AG09319 (cell line): Measurements from ENCODE around the gene NDUFAF2.
"Not testable (repeated sequence)": the region's sequence is repeated elsewhere in the genome, so short reads cannot be mapped to it uniquely, and the experiment has no call there.

ENCODE experiments used
- DNase-seq: peaks from one replicate; pipeline ENCODE4 v3.0.0-alpha.2; 2010; ENCODE audit warnings: low read depth; ENCODE audit errors: extremely low read depth
- CTCF ChIP-seq: IDR thresholded peaks from 2 replicates; pipeline ENCODE4 v1.5.1; 2011; ENCODE audit warnings: low read depth, mild to moderate bottlenecking, inconsistent platforms, low read length, moderate library complexity

Gene NDUFAF2

DNA sequence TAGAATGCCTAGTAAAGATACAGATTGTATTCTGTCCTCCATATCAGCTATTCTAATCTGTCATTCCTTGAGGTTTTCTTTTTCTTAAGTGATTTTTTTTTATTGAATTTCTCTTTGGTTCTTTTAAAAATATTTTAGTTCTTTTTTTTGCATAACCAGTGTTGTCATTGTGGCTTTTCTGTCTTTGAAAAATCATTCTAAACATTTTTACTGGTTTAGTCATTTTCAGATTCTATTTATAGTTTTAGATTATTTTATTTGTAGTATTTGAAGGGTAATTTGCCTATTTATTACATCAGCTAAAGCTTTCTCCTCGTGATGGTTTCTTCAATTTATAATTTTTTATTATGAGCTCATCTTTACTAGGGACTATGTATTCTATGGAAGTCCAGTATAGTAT, 78.1 kb downstream of the NDUFAF2 start:
- TF ChIP-seq CTCF = no peak
- DNase-seq = no peak

DNA sequence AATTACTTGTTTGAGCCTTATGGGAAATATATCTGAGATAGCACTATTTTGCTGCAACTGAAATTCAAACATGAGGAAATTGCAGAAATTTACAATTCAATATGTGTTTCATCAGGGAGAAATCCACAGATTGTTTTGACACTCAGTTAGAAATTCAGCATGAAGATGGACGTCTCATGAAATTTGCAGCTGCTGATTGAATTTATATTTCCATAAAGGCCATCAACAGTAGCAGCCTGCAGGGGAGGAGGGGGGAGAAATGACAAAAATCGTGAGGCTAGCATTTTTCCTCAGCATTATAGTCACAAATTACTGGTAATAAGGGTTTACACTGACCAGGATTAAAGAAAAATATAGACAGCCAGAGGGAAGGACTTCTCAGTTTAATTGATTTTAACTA, 81.0 kb downstream of the NDUFAF2 start:
- TF ChIP-seq CTCF = no peak

GRCh38 chr5:61028382-61028781, 83.4 kb downstream of the NDUFAF2 start:
- DNase-seq = no peak
- no peak for TF ChIP-seq CTCF

More for the DNA sequence above, 81.0 kb downstream of the NDUFAF2 start:
- DNase-seq = no peak

DNA sequence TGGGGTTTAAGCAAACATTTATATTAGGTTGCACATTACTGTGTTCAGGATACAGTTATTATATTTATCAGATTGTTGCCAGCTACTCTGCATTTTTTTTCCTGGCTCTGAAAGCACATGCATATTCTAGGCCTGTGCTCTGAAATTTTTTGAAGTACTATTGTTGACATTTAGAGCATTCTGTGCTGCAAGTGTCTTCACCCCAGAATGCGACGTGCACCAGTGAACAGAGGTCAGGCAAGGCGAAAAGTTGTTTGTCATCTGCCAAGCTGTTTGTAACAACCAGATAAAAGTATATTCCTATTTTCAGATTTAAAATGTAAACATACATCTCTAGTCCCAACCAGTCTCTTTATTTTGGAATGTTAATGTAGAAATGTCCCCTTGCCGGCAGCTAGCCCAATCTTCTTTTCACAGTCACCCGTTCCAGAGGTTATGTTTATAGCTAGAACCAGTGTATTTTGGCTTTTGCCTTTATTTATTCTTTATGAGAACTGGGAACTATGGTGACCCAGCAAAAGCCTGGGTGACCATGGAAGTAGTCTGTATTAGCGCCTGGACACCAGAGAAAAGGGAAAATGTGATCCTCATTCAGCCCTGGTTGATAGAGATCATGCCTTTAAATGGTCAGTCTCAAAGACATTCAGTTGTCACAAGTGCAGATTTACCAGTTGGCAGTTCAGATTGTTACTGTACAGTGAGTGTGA, 84.6 kb downstream of the NDUFAF2 start:
- no peak for DNase-seq
- TF ChIP-seq CTCF = no peak

DNA sequence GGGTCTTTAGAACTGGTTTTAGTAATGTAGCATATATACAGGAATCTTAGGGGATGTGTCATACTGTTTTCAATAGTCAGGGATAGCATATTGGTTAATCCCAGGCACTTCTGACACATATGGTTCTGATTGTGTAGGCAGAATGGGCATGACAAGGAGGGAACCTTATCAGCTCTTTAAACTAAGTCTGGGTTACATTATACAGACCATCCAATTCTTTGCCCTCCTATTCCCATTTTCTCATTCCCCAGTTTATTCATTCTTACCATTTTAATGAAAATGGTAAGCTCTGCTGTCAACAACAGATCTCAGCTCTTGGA, 85.1 kb downstream of the NDUFAF2 start:
- TF ChIP-seq CTCF = no peak

GRCh38 chr5:61031301-61031700, 86.3 kb downstream of the NDUFAF2 start:
- not testable (repeated sequence) for DNase-seq

More for the DNA sequence above, 85.1 kb downstream of the NDUFAF2 start:
- no peak for DNase-seq

- no peak for TF ChIP-seq CTCF
Measured at GRCh38 chr5:61044545-61044944, 99.5 kb downstream of the NDUFAF2 start.

DNA sequence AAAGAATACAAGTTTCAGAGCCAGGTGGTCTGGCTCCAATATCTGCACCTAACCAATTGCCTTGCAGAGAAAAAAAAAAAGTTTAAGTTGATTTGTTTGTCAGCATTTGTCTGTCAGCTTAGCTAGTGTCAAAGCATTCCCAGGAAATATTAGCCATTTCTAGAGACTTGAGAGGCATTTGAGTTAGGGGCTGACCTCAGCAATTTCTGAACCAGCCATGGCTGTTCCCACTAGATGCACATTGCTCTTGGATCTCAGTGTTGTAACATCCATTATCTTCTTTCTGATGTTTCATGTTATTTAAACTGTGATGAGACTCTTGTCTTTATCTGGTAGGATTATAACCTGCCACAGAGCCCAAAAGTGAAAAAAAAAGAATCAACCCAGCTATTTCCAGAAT, 102.3 kb downstream of the NDUFAF2 start:
- no peak for DNase-seq
- TF ChIP-seq CTCF = no peak

More at GRCh38 chr5:61044545-61044944, 99.5 kb downstream of the NDUFAF2 start:
- no peak for DNase-seq
